ENCODE measurements around the gene PRKCA.

GRCh38 chr17:66831383-66832210 is 529.2 kb downstream of the PRKCA start:
- TF ChIP-seq POLR2A (IDR thresholded peaks at IDR 0.05): no peak
- TF ChIP-seq, protein P1, sequence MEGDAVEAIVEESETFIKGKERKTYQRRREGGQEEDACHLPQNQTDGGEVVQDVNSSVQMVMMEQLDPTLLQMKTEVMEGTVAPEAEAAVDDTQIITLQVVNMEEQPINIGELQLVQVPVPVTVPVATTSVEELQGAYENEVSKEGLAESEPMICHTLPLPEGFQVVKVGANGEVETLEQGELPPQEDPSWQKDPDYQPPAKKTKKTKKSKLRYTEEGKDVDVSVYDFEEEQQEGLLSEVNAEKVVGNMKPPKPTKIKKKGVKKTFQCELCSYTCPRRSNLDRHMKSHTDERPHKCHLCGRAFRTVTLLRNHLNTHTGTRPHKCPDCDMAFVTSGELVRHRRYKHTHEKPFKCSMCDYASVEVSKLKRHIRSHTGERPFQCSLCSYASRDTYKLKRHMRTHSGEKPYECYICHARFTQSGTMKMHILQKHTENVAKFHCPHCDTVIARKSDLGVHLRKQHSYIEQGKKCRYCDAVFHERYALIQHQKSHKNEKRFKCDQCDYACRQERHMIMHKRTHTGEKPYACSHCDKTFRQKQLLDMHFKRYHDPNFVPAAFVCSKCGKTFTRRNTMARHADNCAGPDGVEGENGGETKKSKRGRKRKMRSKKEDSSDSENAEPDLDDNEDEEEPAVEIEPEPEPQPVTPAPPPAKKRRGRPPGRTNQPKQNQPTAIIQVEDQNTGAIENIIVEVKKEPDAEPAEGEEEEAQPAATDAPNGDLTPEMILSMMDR (IDR thresholded peaks at IDR 0.05): no peak
